M059J (cell line): Measurements from ENCODE around the gene FAM153A. TPM values are rescaled to one million over a fixed set of nuclear protein-coding genes. Genes with fewer than 3 reads are reported as not detected.
"Not testable (repeated sequence)": the region's sequence is repeated elsewhere in the genome, so short reads cannot be mapped to it uniquely, and the experiment has no call there.

Experiments
- DNase-seq: peaks from one replicate; pipeline ENCODE4 v3.0.0-alpha.2; 2012; ENCODE audit warnings: low read depth
- total RNA-seq: library from RNA; depleted of rRNA; stranded (reverse); fragments of >200 nt; shearing (Covaris generic); gene quantifications from 2 replicates; pipeline ENCODE4 v1.2.3, GENCODE V29; 2014; rRNA removed

FAM153A gene
- total RNA-seq, 1 experiment from 2014 or later = not detected

DNA sequence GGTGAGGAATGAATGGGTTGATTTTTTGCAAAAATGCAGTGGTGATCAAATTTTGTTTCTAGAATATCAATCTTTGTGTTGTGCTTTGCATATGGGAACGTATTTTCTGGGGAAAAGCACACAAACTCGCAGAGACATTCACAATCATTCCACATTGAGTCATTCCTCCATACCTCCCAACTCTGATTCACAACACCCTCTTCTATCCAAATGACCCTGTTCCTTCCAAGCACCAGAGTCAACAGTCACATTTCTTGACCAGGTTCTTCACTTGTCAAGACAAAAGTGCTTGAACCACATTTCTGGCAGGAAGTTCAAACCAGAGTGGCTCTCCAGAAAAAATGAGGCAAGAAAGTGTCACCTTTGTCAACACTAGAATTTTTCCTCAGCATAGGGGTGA, 35.3 kb downstream of the FAM153A start:
- DNase-seq = not testable (repeated sequence)

DNA sequence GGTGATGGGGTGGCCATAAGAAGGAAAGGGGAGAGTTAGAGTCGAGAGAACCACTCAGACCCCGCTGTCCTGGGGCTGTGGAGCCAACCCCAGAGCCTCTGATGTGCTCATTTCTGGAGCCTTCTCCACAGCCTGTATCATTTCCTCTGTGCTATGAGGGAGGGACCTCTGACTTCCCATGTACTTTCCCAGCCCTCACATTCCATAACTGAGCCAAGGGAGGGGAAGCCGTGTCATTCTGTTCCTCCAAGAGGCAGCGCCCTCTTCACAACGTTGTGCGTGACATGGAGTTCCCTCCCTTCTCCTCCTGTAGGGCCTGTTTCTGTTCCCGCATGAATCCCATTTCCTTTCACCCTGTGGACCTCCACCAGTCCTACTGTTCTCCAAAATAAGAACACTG, 57.8 kb downstream of the FAM153A start:
- not testable (repeated sequence) for DNase-seq

DNA sequence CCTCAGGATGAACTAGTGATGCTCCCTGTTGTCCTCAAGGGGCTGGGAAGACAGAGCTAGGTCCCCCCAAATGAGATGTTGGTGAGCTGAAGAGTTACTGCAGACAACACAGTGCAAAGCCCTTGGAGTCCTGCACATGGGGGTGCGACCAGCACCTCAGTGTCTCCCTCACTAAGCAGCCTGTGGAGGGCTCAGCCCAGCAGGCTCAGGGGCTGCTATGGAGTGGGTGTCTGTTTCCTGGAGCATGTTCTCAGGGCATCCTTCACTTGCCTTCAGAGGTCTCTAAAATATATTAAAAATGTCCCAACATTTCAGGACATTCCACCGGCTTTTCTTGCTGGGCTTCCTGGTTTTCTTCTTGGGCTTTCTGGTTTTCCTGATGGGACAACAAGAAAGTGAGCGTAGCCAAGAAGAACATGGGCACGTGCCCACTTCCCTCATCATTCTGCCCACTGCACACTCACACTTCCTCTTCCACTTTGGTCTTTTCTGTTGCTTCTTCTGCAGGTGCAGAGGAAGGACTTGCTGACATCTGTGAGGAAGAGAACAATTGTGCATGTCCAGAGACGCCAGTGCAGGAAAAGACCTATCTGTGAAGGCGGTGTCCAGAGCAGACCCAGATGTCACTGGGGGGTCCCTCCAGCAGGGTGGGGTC, 58.7 kb downstream of the FAM153A start:
- not testable (repeated sequence) for DNase-seq

DNA sequence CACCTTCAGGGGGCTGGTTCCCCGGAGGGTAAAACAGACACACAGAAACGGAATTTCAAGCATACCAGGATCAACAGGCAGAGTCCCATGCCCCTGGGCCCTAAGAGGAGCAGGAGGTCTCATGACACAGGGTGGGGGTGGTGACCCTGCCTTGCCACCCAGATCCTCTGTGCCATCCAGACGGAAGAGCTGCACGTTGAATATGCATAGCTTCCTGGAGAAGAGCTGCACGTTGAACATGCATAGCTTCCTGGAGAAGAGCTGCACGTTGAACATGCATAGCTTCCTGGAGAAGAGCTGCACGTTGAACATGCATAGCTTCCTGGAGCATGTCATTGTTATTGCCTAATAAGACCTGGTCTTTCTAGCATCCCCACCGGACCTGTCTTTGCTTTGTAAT, 59.9 kb downstream of the FAM153A start:
- DNase-seq = not testable (repeated sequence)

DNA sequence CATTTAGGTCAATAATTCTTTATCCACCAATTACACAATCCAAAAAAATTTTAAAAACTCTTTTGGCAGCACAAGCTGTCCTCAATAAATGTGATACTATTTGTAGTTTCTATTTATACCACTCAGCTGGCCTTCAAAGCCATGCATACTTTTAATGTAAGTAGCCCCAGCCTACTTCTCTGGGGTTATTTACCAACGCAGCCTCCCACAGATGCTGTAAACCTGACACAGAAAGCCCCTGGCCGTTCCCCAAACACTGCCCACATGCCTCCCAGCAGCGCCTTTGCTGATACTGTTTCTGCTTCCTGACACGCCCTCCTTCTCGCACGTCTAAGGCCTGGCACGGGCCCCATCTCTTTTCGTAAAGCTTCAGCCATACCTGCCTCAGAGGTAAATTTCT, 62.7 kb downstream of the FAM153A start:
- DNase-seq = not testable (repeated sequence)

DNA sequence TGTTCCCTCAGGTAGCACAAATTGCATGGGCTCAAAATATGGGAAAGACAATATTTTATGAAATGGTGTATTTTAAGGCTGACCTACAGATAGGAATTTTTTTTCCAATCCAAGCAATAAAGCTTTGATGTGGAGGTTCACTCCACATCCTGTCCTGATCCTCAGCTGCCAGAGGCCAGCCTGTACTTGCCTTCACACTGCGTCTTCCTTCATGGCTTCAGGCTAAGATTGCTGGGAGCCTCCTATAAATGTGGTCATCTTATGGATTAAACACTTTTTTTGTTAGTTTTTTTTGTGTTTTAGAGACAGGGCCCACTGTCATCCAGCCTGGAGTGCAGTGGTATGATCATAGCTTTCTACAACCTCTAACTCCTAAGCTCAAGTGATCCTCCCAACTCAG, 67.3 kb downstream of the FAM153A start:
- not testable (repeated sequence) for DNase-seq

DNA sequence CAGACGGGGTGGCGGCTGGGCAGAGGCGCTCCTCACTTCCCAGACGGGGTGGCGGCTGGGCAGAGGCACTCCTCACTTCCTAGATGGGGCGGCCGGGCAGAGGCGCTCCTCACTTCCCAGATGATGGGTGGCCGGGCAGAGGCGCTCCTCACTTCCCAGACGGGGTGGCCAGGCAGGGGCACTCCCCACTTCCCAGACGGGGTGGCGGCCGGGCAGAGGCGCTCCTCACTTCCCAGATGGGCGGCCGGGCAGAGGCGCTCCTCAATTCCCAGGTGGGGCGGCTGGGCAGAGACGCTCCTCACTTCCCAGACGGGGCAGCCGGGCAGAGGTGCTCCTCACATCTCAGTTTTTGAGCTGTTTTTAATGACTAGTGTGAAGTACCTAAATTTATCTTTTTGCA, 86.6 kb downstream of the FAM153A start:
- DNase-seq = not testable (repeated sequence)

DNA sequence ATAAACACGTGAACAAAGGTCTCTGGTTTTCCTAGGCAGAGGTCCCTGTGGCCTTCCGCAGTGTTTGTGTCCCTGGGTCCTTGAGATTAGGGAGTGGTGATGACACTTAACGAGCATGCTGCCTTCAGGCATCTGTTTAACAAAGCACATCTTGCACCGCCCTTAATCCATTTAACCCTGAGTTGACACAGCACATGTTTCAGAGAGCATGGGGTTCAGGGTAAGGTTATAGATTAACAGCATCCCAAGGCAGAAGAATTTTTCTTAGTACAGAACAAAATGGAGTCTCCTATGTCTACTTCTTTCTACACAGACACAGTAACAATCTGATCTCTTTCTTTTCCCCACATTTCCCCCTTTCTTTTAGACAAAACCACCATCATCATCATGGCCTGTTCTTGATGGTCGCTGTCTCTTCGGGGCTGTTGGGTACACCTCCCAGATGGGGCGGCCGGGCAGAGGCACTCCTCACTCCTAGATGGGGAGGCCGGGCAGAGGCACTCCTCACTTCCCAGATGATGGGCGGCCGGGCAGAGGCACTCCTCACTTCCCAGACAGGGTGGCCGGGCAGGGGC, 87.3 kb downstream of the FAM153A start:
- DNase-seq = not testable (repeated sequence)

DNA sequence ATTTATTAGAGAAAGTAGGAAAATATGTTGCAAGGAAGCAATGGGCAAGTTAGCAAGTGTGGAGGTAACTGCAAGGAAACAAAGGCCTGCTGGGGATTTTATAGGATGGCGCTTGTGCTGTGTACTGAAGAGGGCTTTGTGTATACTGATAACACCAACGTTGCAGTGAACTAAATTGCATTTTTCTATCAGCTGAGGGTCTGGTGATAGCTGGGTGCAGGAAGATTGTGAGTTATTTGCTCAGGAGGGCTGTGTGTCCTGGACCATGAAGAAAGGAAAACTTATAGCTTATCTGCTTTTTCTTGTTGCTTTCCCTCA, 88.2 kb downstream of the FAM153A start:
- not testable (repeated sequence) for DNase-seq

DNA sequence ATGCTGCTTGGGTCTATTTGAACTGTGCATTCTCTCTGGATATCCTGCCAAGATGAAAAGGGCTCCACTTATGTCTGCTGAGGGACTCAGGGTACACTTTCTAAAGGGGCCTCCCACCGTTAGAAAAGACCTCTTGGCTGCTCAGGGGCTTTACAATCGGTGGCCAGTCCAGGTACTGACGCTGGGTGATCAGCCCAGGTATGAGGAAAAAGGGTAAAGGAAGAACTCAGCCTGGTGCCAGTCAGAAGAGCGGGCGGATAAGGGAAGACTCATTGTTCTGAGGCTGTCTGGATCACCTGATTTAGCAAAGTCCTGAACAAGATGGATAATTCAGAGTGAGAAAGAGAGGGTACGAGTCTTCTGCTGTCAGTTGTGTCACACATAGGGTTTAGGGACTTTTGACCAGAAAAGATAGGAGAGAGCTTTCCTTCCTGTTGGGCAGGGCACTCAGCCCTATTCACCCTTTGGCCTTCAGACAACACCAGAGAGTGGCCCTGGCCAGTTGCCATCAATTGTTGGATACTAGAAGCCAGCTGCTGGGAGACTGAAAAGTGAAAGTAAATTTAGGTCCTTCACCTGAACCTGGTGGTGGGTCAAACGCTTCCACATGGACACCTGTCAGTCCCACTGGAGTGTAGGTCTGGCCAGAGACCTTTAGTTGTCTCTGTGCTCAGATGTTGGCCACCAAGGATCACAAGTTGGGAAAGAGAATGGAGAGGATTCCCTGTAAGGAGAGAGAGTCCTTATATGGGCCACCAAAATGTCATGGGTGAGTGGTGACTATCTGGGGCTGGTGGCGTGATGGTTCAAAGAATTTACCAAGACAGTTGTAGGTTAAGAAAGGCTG, 88.8 kb downstream of the FAM153A start:
- peak; percentile 2 for DNase-seq

DNA sequence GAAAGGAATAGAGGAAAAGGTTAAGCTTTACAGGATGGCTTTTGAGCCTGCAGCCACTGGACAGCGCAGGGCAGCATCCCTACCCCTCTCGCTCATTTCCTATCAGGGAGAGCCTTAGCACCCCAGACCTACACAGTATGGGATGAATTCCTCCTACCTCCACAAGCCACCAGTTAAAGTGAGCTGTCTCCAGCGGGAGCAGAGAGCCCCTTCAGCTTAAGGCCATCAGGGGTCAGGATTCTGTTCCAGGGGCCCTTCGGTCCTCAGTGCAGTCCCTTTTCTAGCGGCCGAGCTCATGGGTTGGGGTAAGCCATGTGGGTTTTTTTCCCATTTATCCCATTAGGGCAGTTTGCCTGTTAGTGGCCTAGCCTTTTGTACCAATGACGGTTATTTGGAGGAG, 89.7 kb downstream of the FAM153A start:
- DNase-seq = not testable (repeated sequence)

DNA sequence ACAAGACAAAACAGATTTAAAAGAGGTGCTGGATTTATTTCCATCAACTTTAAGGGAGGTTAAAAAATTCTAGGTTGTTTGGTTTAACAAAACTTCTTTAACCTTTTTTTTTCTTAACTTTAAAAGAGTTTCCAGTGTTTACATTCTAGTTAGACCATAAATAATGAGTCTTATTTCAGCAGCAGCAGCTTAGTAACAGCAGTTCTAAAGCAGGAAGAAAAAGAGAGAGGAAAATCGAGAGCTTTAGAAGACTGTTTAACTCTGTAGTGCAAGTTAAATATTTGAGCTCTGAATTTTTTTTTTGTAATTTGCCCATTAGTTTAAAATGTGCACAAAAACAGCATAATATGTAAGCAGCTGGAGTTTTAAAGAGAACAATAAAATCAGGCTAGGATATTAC, 90.2 kb downstream of the FAM153A start:
- DNase-seq = not testable (repeated sequence)

DNA sequence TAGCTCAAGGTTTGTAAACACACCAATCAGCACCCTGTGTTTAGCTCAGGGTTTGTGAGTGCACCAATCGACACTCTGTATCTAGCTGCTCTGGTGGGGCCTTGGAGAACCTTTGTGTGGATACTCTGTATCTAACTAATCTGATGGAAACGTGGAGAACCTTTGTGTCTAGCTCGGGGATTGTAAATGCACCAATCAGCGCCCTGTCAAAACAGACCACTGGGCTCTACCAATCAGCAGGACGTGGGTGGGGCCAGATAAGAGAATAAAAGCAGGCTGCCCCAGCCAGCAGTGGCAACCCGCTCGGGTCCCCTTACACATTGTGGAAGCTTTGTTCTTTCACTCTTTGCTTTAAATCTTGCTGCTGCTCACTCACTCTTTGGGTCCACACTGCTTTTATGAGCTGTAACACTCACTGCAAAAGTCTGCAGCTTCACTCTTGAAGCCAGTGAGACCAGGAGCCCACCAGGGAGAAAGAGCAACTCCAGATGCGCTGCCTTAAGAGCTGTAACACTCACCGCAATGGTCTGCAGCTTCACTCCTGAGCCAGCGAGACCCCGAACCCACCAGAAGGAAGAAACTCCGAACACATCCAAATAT, 93.6 kb downstream of the FAM153A start:
- DNase-seq = not testable (repeated sequence)

DNA sequence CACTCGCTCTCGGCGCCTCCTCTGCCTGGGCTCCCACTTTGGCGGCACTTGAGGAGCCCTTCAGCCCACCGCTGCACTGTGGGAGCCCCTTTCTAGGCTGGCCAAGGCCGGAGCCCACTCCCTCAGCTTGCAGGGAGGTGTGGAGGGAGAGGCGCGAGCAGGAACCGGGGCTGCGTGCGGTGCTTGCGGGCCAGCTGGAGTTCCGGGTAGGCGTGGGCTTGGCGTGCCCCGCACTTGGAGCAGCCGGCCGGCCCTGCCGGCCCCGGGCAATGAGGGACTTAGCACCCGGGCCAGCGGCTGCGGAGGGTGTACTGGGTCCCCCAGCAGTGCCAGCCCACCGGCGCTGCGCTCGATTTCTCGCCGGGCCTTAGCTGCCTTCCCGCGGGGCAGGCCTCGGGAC, 94.6 kb downstream of the FAM153A start:
- not testable (repeated sequence) for DNase-seq

DNA sequence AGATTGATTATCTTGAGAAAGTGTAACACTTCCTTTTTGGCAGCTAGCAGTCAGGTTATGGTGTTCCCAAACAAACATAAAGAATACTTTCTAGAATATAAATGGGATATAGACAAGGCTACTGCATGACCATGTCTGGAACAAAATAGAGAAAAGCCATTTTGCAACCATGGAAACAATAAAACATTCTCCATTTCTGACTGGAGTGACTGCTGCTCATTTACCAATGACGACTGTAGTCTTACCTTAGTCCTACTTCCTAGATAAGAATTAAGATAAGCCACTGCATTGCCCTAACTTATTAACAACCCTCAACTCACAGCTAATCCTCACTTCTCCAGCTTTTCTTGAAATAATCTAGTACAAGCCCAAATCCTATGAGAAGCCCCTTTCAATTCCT, 100.8 kb downstream of the FAM153A start:
- not testable (repeated sequence) for DNase-seq

Other genes with a start within 250 kb of the FAM153A start
- 5.9 and 10.6 TPM in 2 replicates for gene FAM193B, start 228.3 kb downstream of the FAM153A start, total RNA-seq
- gene TMED9, start 190.7 kb downstream of the FAM153A start, total RNA-seq = 179 and 205 TPM in 2 replicates
- gene B4GALT7, start 182.8 kb downstream of the FAM153A start, total RNA-seq = 37.1 and 43.0 TPM in 2 replicates
- not detected in 2 replicates for gene PROP1, start 213.3 kb upstream of the FAM153A start, total RNA-seq